HK-2 (cell line): ENCODE data around the gene FCHSD1.
A peak's percentile ranks its signal among the peaks of the same experiment; 100 is the strongest.

Experiments used
- DNase-seq: peaks from one replicate; pipeline ENCODE4 v3.0.0-alpha.2; 2018; ENCODE audit not compliant: unreplicated experiment

Gene FCHSD1

DNA sequence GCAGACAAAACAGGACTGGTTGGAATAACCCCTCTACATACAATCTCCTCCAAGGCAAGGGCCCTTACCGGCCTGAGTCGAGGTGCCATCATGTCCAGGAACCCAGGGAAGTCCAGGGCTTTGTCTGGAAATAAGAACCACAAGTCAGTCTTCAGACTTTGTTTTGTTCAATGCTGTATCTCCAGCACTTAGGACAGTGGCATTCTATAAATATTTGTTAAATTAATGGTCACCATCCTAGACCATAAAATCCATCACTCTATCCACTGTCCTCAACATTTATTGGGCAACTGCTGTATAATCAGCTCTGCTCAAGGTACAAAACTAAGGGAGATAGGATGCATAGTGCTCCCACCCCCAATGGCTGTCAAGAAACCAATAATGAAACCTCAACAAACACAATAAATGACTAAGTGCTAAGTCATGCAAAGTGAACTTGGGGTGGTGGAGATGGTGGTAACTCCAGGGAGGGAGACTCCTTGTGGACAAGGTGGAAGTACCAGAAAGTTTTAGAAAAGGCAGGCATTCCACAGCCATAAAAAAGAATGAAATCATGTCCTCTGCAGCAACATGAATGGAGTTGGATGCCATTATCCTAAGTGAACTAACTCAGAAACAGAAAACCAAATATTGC lies 9.5 kb downstream of the FCHSD1 start:
- peak; percentile 28 for DNase-seq

DNA sequence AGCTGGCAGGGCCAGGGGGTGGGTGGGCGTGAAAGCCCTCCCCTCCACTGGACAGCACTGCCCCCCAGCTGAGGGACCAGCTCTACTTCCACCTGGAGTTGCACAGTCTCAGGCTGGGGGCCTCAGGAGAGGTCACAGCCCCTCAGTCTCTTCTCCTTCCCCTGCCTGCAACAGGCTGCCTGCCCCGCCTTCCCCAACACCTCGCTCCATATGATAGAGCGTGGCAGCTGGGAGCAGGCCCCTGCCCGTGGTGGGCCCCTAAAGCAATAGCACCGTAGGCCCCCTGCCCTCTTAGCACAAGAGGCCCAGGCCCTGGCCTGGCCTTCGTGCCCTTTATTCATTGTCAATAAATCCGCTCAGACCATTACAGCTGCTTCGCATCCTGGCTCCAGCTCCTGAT lies 10.5 kb downstream of the FCHSD1 start:
- no peak for DNase-seq

- no peak for DNase-seq
These were observed 11.2 kb downstream of the FCHSD1 start for GRCh38 chr5:141640051-141640415.

DNA sequence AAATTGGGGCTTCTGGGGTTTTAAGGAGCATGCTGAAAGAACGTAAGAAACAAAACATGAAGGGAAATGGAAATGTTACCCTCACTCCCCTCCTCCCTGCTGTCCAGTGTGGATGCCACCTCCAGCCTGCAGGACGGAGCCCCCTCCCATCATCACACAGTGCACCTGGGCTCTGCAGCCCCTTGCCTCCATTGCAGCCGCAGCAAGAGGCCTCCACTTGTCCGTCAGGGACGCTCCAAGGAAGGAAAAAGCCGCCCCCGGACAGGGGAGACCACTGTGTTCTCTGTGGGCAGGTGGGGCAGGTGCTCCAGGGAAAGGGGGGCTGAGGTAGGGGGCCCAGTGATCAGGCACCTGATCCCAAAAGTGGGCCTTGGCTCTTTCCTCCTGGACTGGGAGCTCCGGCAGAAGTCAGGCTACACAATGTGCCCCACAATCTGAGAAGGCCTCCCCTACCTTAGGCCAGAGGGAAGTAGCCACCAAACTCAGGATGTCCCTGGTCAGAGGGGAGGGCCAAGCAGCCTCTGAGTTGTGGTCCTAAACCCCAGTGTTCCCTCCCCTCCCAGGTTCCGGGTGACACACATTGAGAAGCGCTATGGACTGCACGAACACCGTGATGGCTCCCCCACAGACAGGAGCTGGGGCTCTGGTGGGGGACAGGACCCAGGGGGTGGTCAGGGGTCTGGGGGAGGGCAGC lies 11.7 kb downstream of the FCHSD1 start:
- DNase-seq = no peak

GRCh38 chr5:141638771-141639170 lies 12.4 kb downstream of the FCHSD1 start:
- DNase-seq = no peak

DNA sequence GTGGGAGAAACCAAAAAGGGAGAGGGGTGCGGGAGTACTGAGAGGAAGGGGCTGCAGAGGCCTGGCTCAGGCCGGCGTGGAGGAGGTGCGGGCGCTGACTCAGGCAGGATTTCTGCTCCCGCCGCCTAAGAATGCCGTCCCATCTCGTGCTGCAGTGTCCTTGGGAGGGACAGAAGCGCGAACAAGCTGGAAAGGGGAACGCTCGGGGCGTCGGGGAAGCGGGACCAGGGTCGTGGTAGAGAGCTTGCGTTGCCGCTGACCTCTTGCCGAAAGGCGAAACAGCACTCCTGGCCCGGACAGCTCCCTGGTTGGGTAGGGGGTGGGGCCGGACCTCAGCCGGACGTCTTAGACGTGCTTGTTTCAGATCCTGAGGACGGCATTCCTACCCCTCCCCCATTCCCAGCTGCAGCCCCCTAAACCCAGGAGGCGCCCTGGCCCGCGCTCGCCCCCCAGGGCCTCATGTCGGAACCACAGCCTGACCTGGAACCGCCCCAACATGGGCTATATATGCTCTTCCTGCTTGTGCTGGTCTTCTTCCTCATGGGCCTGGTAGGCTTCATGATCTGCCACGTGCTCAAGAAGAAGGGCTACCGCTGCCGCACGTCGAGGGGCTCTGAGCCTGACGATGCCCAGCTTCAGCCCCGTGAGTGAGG lies 13.3 kb downstream of the FCHSD1 start:
- peak; percentile 53 for DNase-seq

DNA sequence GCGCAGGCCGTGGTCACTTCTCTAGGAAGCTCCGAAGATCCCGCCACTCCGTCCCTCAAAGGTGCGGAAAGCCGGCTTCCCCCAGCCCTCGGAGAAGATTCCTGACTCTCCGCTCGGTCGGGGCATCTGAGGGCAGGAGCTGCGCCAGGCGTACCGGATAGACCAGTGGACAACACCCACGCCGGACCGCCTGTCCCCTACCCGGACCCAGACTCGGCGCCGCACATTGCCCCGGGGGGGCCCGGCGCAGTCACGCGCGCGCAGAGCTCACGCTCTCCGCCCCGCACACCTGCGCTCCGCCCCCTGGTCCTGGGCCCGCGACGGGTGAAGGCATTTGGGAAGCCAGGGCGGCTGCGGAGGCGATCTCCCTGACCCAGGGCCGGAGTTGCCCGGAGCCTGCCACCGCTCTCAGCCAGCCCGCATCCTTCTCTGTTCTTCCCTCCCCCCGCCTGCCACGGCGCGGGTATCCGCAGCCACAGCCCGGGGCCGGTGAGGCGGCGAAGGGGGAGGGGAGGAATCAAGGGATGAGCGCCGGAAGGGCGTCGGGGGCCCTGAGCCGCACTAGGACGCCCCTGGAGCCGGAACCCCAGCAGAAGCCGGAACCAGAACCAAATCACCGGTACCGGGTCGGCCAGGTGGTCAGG lies 14.0 kb downstream of the FCHSD1 start:
- DNase-seq = no peak

DNA sequence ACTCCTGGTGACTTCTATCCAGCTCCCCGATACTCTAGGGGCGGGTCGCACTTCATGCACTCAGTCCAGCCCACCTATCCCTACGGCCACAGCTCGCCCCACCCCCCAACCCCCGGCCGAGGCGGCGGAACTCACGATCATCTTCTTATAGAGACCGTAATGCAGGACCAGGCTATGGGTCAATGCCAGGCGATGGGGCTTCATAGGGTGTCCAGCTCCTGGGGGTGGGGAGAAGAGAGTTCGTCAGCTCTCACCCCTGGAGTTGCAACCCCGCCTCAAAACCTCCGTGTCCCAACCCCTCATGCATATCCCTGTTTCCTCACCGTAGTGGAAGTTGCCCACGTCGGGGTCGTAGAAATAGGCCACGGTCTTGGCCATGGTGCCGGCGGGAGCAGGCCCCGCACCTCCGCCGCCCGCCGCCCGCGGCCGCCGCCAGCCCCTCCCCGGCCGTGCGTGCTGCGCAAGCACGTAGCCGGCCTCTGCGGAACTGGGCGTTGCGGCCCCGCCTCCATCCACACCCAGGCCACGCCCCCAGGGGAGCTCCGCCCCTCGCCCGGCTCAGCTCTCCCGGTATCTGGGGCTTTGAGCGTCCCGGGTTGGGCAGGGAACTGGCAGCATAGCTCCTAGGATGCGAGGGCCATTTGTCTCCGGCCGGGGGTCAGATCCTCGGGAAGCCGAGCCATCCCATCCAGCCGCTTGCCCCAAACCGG lies 14.7 kb downstream of the FCHSD1 start, which contains the start of the genes HDAC3 and RELL2:
TSS of gene HDAC3 (minus strand) at position 437 of the 710 bp plus-strand sequence. CDS start at position 378, 59 bp downstream.
TSS of gene RELL2 (plus strand) at position 585 of the 710 bp plus-strand sequence. CDS start 1,229 bp downstream, outside the sequence.
- DNase-seq = peak; percentile 86

DNA sequence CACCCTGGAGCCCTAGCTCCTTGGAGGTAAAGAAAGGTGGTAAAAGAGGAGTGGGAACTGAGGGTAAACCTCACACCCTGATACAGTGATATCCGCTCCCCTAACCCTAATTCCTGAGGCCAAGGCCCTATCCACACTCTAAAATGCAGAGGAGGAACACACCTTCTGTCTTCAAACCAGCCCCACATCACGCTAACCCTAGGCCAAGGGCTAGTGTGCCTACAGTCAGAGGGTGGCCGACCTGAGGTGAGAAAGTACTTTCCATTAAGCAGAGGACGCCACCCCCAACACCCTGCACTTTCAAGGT lies 15.2 kb downstream of the FCHSD1 start:
- DNase-seq = no peak

DNA sequence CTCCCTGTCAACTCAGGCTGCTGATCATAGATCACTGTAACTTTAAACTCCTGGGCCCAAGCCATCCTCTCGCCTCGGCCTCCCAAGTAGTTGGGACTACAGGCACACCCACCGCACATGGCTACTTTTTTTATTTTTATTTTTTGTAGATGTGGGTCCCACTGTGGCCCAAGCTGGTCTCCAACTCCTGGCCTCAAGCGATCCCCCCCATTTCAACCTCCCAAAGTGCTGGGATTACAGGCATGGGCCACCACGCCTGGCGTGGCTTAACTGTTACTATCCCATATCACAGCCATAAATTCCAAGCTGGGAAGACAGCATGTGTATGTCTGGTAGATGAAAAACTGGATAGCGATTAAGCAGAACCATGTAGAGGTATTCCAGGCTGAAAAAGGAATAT lies 15.6 kb downstream of the FCHSD1 start:
- DNase-seq = no peak

GRCh38 chr5:141634720-141635119 lies 16.5 kb downstream of the FCHSD1 start:
- DNase-seq = no peak

DNA sequence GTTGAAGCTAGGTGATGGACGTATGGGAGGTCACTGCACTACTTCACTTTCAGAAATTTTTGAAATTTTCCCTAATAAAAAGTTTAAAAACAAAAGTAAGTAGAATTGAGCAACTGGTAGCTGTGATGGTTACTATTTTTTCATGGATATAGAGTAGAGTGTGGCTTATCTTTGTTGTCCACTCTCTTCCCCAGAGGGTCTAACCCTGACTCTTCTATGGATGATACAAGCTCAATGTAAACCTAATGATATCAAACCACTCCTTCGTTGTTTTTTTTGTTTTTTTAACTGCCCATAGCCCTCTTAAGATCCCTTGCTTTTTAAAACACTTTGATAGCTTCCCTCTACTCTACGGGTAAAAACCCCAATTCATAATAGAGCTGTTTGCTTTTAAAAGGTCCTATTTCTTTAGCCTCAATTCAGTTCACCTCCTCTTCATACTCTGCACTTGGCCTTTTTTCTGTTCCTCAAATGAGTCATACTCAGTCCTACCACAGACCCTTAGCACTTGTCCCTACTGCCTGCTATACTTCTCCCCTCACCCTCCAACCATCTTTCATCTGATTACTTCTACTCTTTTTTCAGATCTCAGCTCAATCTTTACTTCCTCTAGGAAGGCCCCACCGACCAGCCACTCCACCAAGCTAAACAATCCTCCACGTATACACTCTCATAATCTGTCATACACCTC lies 17.2 kb downstream of the FCHSD1 start:
- no peak for DNase-seq

GRCh38 chr5:141632650-141633049 lies 18.6 kb downstream of the FCHSD1 start:
- DNase-seq = no peak

GRCh38 chr5:141630570-141631140 lies 20.6 kb downstream of the FCHSD1 start:
- DNase-seq = no peak

GRCh38 chr5:141628175-141628788 lies 22.9 kb downstream of the FCHSD1 start:
- no peak for DNase-seq

DNA sequence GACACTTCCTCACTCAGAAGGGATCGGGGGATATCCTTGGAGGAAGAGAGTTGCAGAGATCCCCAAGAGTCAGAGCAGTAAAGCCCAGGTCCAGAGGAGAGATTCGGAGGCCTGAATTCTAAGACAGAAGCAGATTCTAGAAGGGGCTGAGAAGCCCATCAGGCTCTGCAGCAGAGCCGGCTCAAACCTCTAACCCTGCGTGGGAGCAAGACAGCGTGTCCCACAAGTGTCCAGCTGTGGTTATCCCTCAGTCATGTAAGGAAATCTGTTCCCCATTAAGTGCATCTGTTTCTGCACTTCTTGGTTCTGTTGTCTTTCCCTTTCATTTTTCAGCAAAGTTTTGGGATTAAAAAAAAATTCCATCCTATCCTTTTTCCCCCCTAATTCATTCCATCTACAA lies 27.6 kb downstream of the FCHSD1 start:
- no peak for DNase-seq

DNA sequence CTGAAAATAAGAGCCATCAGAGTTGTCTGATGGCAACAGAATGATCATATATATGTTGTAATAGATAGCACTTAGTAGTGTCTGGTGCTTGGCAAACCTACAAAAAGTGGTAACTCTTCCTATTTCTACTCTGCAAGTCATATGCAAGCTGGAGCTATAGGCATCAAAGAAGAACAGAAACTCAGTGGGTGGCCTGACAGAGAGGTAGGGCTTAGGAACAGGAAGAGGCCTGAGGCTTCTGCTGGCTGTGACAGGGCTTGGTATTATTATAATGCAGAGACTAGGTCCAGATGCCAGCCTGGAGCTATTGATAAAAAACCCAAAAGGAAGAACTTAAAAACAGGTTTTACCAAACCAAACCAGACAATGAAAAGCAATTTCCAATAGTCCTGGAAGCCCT lies 28.0 kb downstream of the FCHSD1 start:
- DNase-seq = no peak

DNA sequence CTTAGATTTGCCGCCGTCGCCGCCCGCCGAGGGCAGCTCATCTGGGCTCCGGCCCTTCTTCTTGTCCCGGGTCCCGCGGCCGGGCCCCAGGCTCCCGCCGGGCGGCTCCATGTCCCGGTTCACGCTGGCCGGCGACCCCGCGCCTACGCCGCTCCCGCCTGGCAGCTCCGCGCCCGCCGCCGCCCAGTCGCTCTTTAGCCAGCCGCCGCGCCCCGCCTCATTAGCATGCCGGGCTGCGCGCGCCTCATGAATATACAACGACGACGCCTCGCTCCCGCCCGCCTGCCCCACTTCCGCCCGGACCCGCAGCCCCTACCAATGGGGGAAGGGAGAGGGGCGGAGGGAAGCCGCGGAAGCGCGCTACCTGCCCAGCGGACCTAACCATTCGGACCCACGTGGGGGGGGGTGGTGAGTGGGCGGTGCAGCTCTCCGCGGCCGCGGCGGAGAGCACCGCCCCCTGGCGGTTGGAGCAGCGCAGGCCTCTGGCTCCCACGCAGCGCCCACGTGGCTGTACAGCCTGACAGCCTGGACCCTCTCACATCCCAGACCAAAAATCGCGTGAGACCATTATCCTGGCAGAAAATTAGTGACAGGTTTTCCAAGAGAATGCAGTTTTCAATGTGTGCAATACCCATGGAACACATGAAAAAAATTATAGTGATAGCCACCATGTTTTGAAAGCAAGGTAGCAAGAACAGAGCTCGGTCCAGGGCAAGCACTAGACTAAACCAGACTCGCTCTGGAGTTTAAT lies 32.2 kb downstream of the FCHSD1 start, which contains the start of gene DIAPH1:
TSS of gene DIAPH1 (minus strand) at position 197 of the 751 bp plus-strand sequence. CDS start at position 111, 86 bp downstream.
- peak; percentile 93 for DNase-seq

DNA sequence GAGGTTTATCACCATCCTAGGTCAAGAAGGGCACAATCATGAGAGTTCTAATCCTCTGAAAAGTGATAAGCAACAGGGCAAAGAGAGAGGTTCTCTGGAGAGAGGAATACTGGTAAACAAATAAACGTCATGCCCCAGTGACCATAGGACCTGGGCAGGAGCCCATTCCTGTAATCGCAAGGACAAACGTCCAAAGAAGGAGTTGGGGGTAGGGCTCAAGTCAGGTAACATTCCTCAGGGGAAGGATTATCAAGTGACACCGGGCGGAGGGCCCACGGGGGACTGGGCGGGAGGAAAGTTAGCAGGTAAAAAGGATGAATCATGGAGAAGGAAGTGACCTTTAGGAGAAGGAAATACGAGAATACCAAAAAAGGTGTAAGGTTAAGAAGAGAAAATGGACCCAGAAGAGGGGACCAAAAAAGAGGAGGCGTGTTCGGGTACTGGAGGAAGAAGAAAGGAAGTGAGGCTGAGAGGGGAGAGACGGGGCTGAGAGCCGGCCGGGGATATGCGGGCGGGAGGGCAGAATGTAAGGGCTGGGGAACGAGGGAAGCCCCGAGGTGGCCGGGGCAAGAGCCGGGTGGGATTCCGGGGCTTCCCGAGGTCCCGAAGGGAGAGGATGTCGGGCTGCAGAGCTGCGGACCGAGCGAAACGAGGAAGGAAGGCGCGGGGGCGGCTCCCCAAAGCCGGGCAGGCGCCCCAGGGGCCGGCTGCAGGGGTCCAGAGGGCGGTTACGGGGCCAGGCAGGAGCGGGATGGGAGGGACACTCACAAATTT lies 33.0 kb downstream of the FCHSD1 start:
- DNase-seq = peak; percentile 51
